Body of pancreas (tissue), 4 donors: ENCODE measurements around the gene CD79A.

Experiments used
- POLR2A ChIP-seq, 3 donors: fragments of 450-650 bp; IDR thresholded peaks; one replicate each; pipeline ENCODE4 v1.6.1; 2016; ENCODE audit warnings: antibody characterized with exemption in 3 of 3, mild to moderate bottlenecking in 2 of 3
- TF ChIP-seq, protein P1 (sequence below), 7 experiments: fragments of 450-650 bp in 4 of 7; fragments of 200-600 bp in 3 of 7; sonication (generic) in 3 of 7; IDR thresholded peaks; one replicate each; pipeline ENCODE4 v1.5.1; 2016 to 2019; ENCODE audit warnings: antibody characterized with exemption in 7 of 7

DNA sequence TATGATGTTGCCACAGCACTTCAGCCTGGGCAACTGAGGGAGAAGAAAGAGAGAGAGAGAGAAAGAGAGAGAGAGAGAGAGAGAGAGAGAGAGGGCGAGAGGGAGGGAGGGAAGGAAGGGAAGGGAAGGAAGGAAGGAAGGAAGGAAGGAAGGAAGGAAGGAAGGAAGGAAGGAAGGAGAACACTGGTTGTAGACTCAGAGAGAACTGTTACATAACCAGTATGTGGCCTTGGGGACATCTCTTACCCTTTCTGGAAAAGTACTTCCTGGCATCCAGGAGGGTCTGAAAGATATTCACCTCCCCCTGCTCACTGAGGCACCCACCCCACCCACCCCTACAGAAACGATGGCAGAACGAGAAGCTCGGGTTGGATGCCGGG is 3.2 kb downstream of the CD79A start:
- TF ChIP-seq, protein P1, sequence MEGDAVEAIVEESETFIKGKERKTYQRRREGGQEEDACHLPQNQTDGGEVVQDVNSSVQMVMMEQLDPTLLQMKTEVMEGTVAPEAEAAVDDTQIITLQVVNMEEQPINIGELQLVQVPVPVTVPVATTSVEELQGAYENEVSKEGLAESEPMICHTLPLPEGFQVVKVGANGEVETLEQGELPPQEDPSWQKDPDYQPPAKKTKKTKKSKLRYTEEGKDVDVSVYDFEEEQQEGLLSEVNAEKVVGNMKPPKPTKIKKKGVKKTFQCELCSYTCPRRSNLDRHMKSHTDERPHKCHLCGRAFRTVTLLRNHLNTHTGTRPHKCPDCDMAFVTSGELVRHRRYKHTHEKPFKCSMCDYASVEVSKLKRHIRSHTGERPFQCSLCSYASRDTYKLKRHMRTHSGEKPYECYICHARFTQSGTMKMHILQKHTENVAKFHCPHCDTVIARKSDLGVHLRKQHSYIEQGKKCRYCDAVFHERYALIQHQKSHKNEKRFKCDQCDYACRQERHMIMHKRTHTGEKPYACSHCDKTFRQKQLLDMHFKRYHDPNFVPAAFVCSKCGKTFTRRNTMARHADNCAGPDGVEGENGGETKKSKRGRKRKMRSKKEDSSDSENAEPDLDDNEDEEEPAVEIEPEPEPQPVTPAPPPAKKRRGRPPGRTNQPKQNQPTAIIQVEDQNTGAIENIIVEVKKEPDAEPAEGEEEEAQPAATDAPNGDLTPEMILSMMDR (IDR thresholded peaks at IDR 0.05) = no peak
- TF ChIP-seq POLR2A (IDR thresholded peaks at IDR 0.05) = no peak
